Activated CD8-positive, alpha-beta memory T cell treated with anti-CD3 and anti-CD28 coated beads for 48 hours (primary cell): ENCODE measurements around the gene NIPAL3.
"Not testable (repeated sequence)": the region's sequence is repeated elsewhere in the genome, so short reads cannot be mapped to it uniquely, and the experiment has no call there.

ENCODE experiments used
- DNase-seq, 3 experiments: peaks; one replicate each; pipeline ENCODE4 v3.0.0-alpha.2; 2020; ENCODE audit warnings: low read depth in 2 of 3, low spot score in 2 of 3

The NIPAL3 gene

DNA sequence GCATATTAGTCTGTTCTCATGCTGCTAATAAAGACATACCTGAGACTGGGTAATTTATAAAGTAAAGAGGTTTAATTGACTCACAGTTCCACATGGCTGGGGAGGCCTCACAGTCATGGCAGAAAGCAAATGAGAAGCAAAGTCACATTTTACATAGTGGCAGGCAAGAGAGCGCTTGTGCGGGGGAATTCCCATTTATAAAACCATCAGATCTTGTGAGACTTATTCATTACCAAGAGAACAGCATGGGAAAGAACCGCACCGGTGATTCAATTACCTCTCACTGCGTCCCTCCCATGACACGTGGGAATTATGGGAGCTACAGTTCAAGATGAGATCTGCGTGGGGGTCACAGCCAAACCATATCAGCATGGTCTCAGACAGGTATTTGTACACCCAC is 72.6 kb downstream of the NIPAL3 start:
- DNase-seq, result not testable (repeated sequence)

DNA sequence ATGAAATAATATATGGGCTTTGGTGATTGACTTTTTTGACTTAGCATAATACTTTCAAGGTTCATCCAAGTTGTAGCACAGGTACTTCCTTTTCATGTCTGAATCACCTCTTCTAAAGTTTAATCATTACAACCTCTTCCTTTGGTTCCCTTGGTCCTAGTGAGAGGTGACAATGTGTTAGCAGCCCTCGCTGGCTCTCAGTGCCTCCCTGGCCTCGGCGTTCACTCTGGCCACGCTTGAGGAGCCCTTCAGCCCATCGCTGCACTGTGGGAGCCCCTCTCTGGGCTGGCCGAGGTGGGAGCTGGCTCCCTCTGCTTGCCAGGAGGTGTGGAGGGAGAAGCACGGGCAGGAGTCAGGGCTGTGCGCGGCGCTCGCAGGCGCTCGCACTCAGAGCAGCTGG is 74.1 kb downstream of the NIPAL3 start:
- DNase-seq, result no peak

DNA sequence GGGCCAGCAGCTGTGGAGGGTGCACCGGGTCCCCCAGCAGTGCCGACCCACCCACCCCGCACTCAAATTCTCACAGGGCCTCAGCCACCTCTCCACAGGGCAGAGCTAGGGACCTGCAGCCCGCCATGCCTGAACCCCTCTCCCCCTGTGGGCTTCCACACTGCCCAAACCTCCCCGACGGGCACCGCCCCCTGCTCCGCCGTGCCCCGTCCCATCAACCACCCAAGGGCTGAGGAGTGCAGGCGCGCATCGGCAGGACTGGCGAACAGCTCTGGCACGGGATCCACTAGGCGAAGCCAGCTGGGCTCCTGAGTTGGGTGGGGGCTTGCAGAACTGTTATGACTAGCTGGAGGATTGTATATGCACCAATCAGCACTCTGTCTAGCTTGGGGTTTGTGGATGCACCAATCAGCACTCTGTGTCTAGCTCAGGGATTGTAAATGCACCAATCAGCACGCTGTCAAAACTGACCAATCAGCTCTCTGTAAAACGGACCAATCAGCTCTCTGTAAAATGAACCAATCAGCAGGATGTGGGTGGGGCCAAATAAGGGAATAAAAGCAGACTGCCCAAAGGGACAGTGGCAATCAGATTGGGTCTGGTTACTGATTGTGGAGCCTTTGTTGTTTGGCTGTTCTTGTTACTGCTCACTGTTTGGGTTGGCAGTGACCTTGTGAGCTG is 74.6 kb downstream of the NIPAL3 start:
- DNase-seq, result no peak

DNA sequence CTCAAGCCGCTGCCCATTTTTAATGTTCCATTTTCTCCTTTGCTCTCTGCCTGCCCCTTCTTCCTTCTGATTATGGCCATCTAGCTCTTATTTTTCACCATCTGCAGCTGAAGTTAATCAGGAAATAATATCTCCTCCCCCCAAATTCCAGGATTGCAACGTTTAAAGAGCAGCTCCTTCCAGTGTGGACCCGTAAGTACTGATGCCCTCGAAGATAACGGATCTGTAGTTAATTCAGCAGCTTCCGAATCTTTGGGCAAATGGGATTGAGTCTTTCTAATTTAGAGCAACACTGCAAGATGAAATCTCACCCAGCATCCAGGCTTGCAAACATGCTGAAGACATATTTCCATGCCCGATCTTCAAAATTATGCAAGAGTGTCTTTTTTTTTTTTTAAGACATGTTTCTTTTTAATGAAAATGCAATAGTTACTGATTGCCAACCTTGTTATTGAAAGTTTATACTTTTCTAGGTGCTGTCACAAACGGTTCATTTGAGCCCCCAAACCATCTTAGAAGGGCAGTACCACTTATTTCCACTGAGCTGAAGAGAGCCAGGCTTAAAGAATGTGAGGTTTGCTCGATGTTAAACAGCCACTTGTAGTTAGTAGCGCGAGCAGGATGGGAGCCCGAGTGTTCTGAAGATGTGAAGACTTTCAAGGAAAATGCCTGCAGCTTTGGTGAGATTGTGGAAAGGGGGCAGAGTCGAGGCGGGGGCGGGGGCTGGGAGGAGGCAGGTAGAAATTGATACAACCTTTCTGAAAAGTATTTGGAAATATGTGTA is 76.2 kb downstream of the NIPAL3 start:
- no peak for DNase-seq

DNA sequence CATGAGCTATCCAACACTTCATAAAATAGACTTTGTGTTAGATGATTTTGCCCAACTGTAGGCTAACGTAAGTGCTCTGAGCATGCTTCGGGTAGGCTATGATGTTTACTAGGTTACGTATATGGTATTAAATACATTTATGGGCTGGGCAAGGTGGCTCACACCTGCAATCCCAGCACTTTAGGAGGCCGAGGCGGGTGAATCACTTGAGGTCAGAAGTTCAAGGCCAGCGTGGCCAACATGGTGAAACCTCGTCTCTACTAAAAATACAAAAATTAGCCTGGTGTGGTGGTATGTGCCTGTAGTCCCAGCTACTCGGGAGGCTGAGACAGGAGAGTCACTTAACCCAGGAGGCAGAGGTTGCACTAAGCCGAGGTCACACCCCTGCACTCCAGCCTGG is 77.3 kb downstream of the NIPAL3 start:
- DNase-seq, result not testable (repeated sequence)

DNA sequence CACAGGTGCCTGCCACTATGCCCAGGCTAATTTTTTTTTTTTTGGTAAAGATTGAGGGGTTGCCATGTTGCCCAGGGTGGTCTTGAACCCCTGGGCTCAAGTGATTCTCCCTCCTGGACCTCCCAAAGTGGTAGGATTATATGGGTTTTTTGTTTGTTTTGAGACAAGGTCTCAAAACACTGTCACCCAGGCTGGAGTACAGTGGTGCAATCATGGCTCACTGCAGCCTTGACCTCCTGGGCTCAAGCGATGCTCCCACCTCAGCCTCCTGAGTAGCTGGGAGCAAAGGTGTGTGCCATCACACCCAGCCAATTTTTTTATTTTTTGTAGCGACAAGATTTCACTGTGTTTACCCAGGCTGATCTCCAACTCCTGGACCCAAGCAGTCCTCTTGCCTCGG is 78.2 kb downstream of the NIPAL3 start:
- no peak for DNase-seq

DNA sequence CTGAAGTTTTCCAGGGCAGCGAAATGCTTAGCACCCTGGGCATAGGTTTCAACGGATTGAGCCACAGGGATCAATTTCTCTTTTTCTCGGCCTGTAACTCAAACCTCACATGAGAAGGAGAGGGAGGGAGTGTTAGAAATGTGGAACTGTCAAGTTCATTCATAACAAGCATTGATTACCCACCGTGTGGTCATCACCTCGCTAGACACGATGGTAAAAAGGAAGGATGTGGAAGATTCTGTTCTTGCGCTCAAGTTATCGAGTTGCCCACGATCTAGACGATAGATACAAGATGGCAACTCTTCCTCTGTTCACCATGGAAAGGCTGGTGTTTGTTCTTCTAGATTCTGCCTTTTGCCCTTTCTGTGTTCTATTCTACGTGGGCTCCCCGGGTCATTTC is 83.0 kb downstream of the NIPAL3 start:
- no peak for DNase-seq

DNA sequence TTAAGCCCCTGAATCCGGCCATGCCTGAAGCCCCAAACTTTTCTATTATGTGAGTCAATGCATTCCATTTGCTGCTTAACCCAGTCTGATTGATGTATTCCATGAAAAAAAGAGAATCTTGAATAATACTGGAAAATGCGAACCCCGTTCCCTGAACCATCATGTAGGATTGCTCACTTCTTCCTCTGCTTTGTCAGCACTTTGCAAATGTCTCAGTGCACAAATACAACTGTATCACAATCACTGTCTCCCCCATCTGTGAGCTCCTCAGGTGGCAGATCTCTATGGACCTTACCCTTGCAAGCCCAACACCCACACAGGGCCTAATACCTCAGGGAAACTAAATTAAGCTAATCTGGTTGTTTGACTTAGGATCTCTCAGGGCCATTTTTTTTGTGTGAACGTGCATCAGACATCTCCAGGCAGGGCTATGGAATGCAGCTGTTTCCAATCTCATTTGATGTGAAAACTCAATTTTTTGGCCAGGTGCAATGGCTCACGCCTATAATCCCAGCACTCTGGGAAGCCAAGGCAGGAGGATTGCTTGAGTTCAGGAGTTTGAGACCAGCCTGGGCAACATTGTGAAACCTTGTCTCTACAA is 84.9 kb downstream of the NIPAL3 start:
- no peak for DNase-seq

DNA sequence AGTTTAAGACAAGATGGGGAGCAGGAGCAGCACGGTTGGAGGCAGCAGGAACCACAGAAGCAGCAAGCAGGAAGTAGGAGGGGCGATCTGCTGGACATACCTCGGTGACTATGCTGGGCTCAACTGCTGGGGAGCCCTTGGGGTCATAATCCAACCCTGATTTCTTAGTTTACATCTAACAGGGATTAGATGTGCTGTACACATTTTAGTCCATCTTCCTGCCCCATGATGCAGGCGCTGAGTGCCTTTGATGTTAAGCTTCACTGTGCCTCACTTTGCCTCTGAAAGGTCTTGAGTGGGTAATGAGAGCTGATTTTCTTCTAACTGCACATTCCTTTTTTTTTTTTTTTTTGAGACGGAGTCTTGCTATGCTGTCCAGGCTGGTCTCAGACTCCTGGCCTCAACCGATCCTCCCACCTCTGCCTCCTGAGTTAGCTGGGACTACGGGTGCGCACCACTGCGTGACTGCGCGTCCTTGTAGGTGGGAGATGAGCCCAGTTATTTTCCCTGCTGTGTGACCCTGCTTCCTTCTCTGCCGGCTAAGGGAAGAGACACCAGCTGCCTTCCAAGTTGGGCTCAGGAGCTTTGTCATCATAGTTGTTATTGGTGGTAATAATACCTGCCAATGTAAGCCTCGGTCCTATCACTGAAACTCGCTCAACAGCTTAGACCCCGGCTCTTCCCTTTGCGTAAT is 85.9 kb downstream of the NIPAL3 start:
- DNase-seq, result no peak

DNA sequence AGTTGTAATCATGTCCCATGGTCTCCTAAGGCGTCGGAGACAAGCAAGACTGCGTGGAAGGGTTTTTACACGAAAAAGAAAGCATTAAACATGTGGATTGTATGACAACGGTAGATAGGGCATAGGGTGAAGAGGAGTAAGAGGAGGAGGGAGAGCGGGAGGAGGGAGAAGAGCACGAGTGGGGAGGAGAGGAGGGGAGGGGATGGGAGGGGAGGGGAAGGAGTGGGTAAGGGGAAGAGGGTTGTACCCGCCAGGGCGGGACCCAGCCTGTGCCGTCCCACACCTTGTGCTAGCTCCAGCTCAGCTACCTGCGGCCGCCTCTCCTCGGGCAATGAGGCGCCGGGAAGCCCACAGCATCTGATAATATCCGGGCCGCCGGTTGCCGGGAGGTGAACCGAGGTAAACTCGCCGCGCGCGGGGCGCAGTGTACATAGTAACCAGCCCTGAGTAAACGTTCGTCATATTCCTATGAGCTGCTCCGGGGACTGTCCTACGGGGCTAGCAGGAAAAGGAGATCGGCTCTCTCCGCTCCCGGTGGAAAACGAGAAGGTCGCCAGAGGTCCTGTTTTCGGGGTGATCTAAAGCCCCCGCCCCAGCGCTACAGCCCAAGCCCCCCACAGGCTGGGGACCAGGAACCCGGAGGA is 86.6 kb downstream of the NIPAL3 start:
- peak in 1 of 3 experiments; percentile 59 for DNase-seq

DNA sequence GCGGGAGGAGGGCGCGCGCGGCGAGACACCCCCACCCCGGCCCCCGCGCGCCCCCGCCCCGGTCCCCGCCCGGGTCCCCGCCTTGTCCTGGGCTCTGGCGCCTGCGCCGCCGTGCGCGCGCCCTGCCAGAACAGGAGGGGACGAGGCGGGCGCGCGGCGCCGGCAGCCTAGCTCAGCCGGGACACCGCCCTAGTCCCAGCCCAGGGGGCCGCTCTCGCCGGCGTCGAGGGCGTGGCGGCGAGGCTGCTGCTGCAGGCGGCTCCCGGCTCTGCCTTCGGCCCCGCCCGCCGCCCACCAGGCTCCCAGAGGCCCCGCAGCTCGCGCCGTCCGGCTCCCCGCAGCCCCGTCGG is 87.1 kb downstream of the NIPAL3 start, which contains the start of gene RCAN3:
RCAN3 (plus strand) TSS at position 128 of the 350 bp plus-strand sequence. CDS start 11,537 bp downstream, outside the sequence.
- DNase-seq, result peak in 2 of 3 experiments; percentile 63 to 83

DNA sequence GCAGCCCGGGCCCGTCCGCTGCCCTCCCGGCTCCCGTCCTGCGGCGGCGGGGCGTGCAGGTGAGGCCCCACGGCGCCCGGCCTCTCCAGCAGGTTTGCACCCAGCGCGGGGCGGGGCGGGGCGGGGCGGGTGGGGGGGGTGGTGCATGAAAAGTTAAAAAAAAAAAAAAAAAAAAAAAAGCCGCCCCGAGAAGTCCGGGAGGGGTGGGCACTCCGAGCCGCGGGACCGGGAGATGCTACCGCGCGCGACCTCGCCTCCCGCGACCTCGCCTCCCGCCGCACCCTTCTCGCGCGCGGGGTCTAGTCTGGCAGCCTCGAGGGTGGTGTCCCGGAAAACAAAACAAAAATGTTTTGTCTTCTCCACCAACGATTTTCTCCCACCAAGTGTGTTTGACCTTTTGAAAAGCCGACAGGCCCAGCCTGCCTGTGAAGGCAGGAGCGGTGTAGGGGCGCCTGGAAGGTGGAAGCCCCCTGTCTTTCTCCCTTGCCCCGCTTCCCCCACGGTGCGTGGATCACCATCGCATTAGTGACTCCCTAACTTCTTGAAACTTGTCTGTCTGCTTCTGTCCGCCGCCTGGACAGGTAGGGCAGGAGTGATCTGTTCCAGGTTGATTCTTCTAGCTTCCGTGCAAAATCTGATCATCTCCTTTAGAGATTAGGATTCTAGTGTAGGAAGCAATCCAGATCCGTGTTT is 87.6 kb downstream of the NIPAL3 start:
- no peak for DNase-seq

DNA sequence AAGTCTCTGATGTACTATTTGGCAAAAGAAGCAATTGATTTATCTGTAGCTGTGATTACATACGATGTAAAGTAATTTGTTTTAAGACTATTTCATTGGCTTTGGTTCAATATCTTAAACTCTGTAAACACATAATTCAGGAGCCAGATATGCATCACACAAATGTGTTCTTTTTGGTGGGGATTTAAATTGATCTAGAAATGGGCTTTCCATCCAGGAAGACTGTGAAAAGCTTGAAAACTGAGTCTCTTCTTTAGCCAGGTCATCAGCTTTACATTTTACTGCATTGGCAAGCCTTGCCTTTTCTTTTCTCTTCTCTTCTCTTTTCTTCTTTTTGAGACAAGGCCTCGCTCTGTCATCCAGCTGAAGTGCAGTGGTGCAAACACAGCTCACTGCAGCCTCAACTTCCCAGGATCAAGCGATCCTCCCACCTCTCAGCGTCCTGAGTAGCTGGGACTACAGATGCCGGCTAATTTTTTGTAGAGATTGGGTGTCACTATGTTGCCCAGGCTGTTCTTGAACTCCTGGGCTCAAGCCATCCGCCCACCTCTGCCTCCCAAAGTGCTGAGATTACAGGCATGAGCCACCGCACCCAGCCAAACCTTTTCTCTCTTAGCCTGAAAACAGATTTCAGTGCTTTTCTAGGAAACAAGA is 88.4 kb downstream of the NIPAL3 start:
- no peak for DNase-seq

DNA sequence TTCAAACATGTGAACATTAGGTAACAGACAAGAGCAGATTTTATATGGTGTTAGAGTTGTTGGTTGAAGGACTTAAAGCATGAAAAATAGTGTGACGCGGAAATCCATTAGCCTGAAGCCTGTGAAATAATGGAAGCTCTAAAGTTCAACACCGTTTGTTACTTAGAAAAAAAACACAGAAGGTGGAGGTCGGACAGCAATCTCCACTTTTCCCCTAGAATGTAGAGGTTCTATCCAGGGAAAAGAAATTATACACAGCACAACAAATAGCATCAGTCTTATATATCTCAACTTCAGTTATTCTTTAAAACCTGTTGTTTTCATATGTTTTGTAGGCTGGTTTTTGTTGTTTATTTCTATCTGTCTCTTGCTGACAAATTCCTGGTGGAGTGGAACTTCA is 89.0 kb downstream of the NIPAL3 start:
- no peak for DNase-seq

DNA sequence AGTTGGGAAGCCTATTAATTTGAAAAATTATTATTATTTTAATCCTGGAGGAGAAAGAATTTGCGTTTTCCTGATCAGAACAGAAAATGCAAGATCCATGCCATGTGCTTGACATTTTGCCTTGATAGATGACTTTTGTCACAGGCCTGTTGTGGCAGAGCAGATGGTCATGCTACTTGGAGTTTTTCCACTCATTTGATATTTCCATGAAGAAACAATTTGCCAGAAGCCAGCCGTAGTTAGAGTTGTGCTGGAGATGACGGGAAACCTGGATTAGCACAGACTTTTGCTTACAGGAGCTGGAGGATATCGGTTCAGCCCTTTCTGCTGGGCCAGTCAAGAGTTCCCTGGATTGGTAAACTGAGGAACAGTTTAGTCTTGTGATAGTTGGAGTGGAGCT is 90.2 kb downstream of the NIPAL3 start:
- DNase-seq, result no peak

DNA sequence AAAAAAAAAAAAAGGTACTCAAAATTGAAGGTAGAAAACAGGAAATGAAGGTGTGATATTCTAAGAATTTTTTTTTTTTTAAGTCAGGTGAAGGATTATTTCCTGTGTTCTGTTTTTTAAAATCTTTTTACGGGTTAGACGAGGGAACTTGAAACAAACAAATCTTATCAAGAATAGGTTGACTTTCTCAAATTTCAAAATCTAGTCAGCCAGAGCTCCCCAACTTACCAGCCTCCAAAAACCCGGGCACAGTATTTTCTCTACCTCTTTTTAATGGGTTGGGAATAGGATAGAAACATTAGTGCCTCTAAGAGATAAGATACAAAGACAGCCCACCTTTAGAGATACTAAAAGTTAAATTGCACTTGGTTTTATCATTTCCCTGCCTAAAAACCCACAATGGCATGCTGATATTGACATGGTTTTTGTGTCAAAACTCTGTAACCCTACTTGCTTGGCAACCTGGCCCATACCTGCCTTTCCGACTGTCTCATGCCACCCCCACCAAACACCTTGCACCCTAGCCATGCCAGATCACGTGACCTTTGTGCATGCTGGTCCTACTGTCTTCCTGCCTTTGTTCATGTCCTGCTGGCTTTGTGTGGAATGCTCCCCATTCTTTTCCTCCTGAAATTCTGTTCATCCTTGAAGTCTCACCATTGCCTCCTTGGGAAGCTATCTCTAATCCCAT is 91.2 kb downstream of the NIPAL3 start:
- DNase-seq, result no peak

DNA sequence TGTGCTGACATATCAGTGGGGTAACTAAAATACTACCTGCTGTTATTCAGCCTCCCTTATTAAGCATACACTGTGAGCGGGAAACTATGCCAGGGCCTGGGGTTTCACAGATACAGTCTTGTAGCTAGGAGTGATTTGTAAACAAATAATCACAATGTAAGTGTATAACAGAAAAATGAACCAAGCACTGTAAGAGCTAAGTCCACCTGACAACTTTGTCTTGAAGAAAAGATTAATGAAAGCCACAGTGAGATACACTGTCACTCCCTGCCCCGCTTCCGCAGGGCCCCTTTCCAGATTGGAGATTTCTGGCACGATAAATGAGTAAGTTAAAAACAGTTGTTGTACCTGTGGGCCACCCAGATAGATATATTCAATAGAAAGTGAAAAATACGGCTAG is 91.8 kb downstream of the NIPAL3 start:
- DNase-seq, result no peak

DNA sequence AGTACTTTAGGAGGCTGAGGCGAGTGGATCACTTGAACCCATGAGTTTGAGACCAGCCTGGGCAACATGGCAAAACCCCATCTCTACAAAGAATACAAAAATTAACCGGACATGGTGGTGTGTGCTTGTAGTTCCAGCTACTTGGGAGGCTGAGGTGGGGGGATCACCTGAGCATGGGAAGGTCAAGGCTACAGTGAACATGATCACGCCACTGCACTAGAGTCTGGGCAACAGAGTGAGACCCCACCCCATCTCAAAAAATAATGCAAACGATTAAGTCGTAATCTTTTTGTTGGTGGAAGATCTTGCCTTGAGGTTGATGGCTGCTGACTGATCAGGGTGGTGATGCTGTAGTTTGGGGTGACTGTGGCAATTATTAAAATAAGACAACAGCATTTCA is 93.3 kb downstream of the NIPAL3 start:
- no peak for DNase-seq

DNA sequence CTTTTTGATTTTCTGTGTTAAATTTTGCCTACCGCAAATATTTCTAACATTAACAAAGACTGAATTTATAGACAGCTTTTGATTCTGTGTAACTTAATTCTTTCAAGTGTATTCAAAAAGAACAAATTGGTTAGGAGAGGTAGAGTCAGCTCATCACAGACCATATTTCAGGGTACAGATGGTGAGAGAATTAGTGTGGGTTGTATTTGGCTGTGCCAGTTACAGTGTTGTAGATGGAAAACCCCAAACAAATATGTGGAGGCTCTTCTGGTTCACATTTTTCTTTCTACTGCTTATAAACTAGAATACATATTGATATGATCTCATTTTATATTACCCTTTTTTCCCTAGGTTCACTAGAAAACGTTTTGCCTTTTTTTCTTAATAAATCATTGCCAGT is 98.1 kb downstream of the NIPAL3 start:
- DNase-seq, result no peak

DNA sequence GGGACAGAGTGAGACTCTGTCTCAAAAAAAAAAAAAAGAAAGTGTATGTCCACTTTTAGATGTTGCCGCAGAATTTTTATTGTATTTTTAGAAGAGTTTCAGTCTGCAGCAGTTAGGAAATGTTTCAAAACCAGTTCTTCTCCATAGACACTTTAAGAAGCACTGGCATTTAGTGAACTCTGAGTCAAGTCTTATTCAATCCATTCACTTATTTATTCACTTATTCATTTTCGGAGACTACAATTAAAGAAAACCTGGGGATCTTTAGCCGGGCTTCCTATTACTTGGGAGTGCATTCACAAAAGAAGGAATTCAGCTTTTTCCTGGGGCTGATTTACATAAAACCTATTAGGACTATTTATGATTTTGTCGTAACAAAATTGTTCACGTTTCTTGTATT is 99.3 kb downstream of the NIPAL3 start:
- no peak for DNase-seq
